Endothelial cell of umbilical vein (primary cell): Measurements from ENCODE around the gene ARMH1. TPM values are rescaled to one million over a fixed set of nuclear protein-coding genes. Genes with fewer than 3 reads are reported as not detected.

Experiments used
- BruUV-seq: library from RNA; stranded (reverse); fragments of 400-500 nt; replicated peaks from 2 replicates; lab custom pipeline; 2021; lab: Mats Ljungman, UMichigan
- CTCF ChIA-PET: fragments of 300-600, 350-600 bp; sonication (Branson Sonifier 250); formaldehyde crosslinking; loops from one replicate; lab custom pipeline; 2021; ENCODE audit warnings: antibody characterized with exemption, inconsistent platforms; lab: Charles Lee
- POLR2A ChIA-PET: fragments of 300-600, 350-600 bp; sonication (Branson Sonifier 250); formaldehyde crosslinking; loops from one replicate; lab custom pipeline; 2021; ENCODE audit warnings: antibody characterized with exemption, inconsistent platforms; lab: Charles Lee
- DNase-seq: peaks from one replicate; pipeline ENCODE4 v3.0.0-alpha.2; 2011; ENCODE audit warnings: low read depth, low spot score
- FAIRE-seq: peaks from 2 replicates; lab custom pipeline; 2011; peaks lifted over from hg19 to GRCh38; lab: Jason Lieb, UNC
- H2AFZ ChIP-seq: 2 replicates; pipeline ENCODE4 v1.6.0; 2012; ENCODE audit warnings: low read depth, low read length, control low read depth, inconsistent platforms
- H3K27ac ChIP-seq: 2 replicates; pipeline ENCODE4 v1.5.1; 2011; ENCODE audit warnings: low read depth, mild to moderate bottlenecking, control low read depth, low read length, moderate library complexity; ENCODE audit not compliant: insufficient read depth
- H3K27me3 ChIP-seq, 2 experiments: 2 replicates each; pipeline versions ENCODE4 v1.6.0 to v1.6.1; 2011; ENCODE audit warnings: low read length in 2 of 2, mixed read lengths in 1 of 2; ENCODE audit not compliant: control insufficient read depth in 2 of 2, insufficient read depth in 2 of 2
- H3K36me3 ChIP-seq, 2 experiments: 2 replicates in 1 of 2; 3 replicates in 1 of 2; pipeline ENCODE4 v1.5.1; 2011; ENCODE audit warnings: low read length in 2 of 2, mild to moderate bottlenecking in 1 of 2, moderate library complexity in 1 of 2; ENCODE audit not compliant: control insufficient read depth in 2 of 2, insufficient read depth in 2 of 2; ENCODE audit errors: extremely low read depth in 1 of 2
- H3K4me1 ChIP-seq: 3 replicates; pipeline ENCODE4 v1.5.1; 2011; ENCODE audit warnings: mild to moderate bottlenecking, low read length; ENCODE audit not compliant: control insufficient read depth, insufficient read depth; ENCODE audit errors: extremely low read depth
- H3K4me2 ChIP-seq: 2 replicates; pipeline ENCODE4 v1.6.1; 2011; ENCODE audit warnings: low read length, control low read depth, mixed read lengths; ENCODE audit not compliant: insufficient read depth
- H3K4me3 ChIP-seq, 3 experiments: fragments of 200-600 bp in 1 of 3; sonication (generic), shearing (Covaris generic) in 1 of 3; replicated peaks in 1 of 3; 2 replicates each; pipeline ENCODE4 v1.5.1; 2011 to 2016; ENCODE audit warnings: control low read depth in 3 of 3, low read length in 3 of 3, mild to moderate bottlenecking in 2 of 3, inconsistent platforms in 1 of 3, low read depth in 1 of 3, moderate library complexity in 1 of 3; ENCODE audit not compliant: insufficient read depth in 1 of 3
- H3K79me2 ChIP-seq: 2 replicates; pipeline ENCODE4 v1.6.0; 2012; ENCODE audit warnings: low read length, inconsistent platforms; ENCODE audit not compliant: control insufficient read depth, insufficient read depth
- H3K9ac ChIP-seq: replicated peaks from 2 replicates; pipeline ENCODE3; 2011; ENCODE audit warnings: low read length, control low read depth; ENCODE audit not compliant: insufficient read depth; ENCODE audit errors: extremely low read depth
- H3K9me1 ChIP-seq: replicated peaks from 3 replicates; pipeline ENCODE4 v1.6.0; 2011; ENCODE audit warnings: mild to moderate bottlenecking, low read length; ENCODE audit not compliant: control insufficient read depth, insufficient read depth; ENCODE audit errors: extremely low read depth
- H3K9me3 ChIP-seq: replicated peaks from 2 replicates; pipeline ENCODE4 v1.5.1; 2012; ENCODE audit warnings: low read length, inconsistent platforms; ENCODE audit not compliant: control insufficient read depth, insufficient read depth
- H4K20me1 ChIP-seq: replicated peaks from 2 replicates; pipeline ENCODE3; 2011; ENCODE audit warnings: mild to moderate bottlenecking, low read length; ENCODE audit not compliant: control insufficient read depth, insufficient read depth; ENCODE audit errors: extremely low read depth
- EZH2 ChIP-seq: IDR thresholded peaks from 2 replicates; pipeline ENCODE4 v1.6.1; 2012; ENCODE audit warnings: borderline replicate concordance, low read depth, mild to moderate bottlenecking, moderate library complexity, low read length, inconsistent platforms; ENCODE audit not compliant: severe bottlenecking
- FOS ChIP-seq: IDR thresholded peaks from 2 replicates; pipeline ENCODE4 v1.6.1; 2011; ENCODE audit warnings: mild to moderate bottlenecking, low read length, moderate library complexity, borderline replicate concordance; ENCODE audit not compliant: insufficient read depth
- GATA2 ChIP-seq: IDR thresholded peaks from 2 replicates; pipeline ENCODE4 v1.7.0; 2011; ENCODE audit warnings: low read depth, mild to moderate bottlenecking, moderate library complexity, mixed read lengths, low read length; ENCODE audit not compliant: insufficient read length, insufficient read depth
- JUN ChIP-seq: IDR thresholded peaks from 2 replicates; pipeline ENCODE4 v1.6.1; 2011; ENCODE audit warnings: borderline replicate concordance, low read depth; ENCODE audit not compliant: insufficient read length, insufficient read depth
- MYC ChIP-seq: IDR thresholded peaks from one replicate; pipeline ENCODE4 v1.6.1; 2011; ENCODE audit warnings: mild to moderate bottlenecking, low read depth, low read length
- POLR2A ChIP-seq: IDR thresholded peaks from 2 replicates; pipeline ENCODE4 v1.6.1; 2012; ENCODE audit warnings: low read depth, mild to moderate bottlenecking, control low read depth, low read length
- POLR2AphosphoS5 ChIP-seq: IDR thresholded peaks from 2 replicates; pipeline ENCODE4 v1.6.1; 2012; ENCODE audit warnings: low read depth, mild to moderate bottlenecking, control low read depth, low read length, moderate library complexity; ENCODE audit not compliant: insufficient read depth
- dilution Hi-C: fragments of 300-500 bp; cut with MboI; formaldehyde crosslinking; loops from one replicate; pipeline ENCODE4 v1.15.0; 2019; ENCODE audit warnings: low sequenced_read_pairs; ENCODE audit not compliant: extremely low pct_ligation_motif_present
- intact Hi-C: fragments of 100-400 bp; cut with micrococcal nuclease; formaldehyde crosslinking; loops from one replicate; pipeline ENCODE4 v1.10.0; 2022
- polyA plus RNA-seq, 4 experiments: library from polyadenylated mRNA; depleted of rRNA in 3 of 4; stranded (reverse) in 3 of 4; unstranded in 1 of 4; fragments of >200 nt; gene quantifications; 2 replicates each; pipeline versions ENCODE4 v1.2.1 to v1.2.3, GENCODE V29; 2011 to 2012; ENCODE audit warnings: missing spikeins in 1 of 4
- total RNA-seq: library from RNA; stranded (reverse); gene quantifications from 2 replicates; pipeline ENCODE4 v1.2.3, GENCODE V29; 2021
- TF ChIP-seq, protein P1 (sequence below), 2 donors: IDR thresholded peaks; 1 replicate in 1 of 2; 2 replicates in 1 of 2; pipeline ENCODE4 v1.5.1; 2011; ENCODE audit warnings: low read length in 2 of 2, mild to moderate bottlenecking in 2 of 2, moderate library complexity in 2 of 2, control low read depth in 1 of 2, inconsistent platforms in 1 of 2, low read depth in 1 of 2; ENCODE audit not compliant: insufficient read depth in 1 of 2; ENCODE audit errors: extremely low read depth in 1 of 2
- TF ChIP-seq, protein P2 (sequence below): IDR thresholded peaks from 2 replicates; pipeline ENCODE4 v1.6.1; 2011; ENCODE audit not compliant: insufficient read depth, insufficient read length

The ARMH1 gene
- total and polyA plus RNA-seq, 2 donors (not counting 3 experiments of a cell fraction or from before 2014, with no cell fraction given) = 0.17 TPM; not detected in 1

DNA sequence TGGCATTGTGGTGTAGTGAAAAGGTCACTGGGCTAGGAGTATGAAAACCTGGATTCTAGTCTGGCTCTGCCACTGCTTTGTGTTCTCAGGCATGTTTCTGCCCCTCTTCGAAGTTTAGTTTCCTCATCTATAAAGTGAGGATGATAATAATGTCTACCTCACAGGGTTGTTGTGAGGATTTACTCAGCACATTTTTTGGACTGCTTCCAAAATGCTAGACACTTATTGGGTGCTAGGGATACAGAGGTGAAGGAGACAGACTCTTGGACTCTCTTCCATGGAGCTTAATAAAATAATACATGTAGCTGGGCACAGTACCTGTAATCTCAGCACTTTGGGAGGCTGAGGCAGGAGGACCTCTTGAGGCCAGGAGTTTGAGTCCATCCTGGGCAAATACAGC is 68.7 kb downstream of the ARMH1 start:
- intact Hi-C loops (no loop called here), dilution Hi-C loops (no loop called here)
- no TSS peak for BruUV-seq
- ChIA-PET POLR2A (no interaction called here), CTCF (interaction anchor here (4.5 kb wide), 1 partner anchor 13 kb away, joined by 21 read pairs; the partner anchor contains the start of gene RNU5D-1)
- Histone ChIP-seq H3K4me3 (no peak overlapping the region), H3K4me1 (peaks cover 14% of the 10 kb centered on the region), H3K4me2 (no peak overlapping the region), H3K9me3 (no peaks in the 10 kb centered on the region), H3K9ac (no peak overlapping the region), H2AFZ (no peak overlapping the region), H3K9me1 (no peaks in the 10 kb centered on the region), H3K27ac (no peak overlapping the region), H4K20me1 (no peaks in the 10 kb centered on the region), H3K36me3 (peaks cover 1 to 3% of the 10 kb centered on the region in 2 experiments), H3K27me3 (no peaks in the 10 kb centered on the region), H3K79me2 (peaks cover 46% of the 10 kb centered on the region)
- no peak for FAIRE-seq
- no peak for TF ChIP-seq FOS
- TF ChIP-seq MYC = no peak
- TF ChIP-seq POLR2AphosphoS5 = no peak
- TF ChIP-seq, protein P1, sequence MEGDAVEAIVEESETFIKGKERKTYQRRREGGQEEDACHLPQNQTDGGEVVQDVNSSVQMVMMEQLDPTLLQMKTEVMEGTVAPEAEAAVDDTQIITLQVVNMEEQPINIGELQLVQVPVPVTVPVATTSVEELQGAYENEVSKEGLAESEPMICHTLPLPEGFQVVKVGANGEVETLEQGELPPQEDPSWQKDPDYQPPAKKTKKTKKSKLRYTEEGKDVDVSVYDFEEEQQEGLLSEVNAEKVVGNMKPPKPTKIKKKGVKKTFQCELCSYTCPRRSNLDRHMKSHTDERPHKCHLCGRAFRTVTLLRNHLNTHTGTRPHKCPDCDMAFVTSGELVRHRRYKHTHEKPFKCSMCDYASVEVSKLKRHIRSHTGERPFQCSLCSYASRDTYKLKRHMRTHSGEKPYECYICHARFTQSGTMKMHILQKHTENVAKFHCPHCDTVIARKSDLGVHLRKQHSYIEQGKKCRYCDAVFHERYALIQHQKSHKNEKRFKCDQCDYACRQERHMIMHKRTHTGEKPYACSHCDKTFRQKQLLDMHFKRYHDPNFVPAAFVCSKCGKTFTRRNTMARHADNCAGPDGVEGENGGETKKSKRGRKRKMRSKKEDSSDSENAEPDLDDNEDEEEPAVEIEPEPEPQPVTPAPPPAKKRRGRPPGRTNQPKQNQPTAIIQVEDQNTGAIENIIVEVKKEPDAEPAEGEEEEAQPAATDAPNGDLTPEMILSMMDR (IDR thresholded peaks at IDR 0.05; ENCODE audit: extremely low read depth in 1 of 2, insufficient read depth in 1 of 2, low read depth in 1 of 2, low read length in 2 of 2) = no peak
- DNase-seq = no peak

DNA sequence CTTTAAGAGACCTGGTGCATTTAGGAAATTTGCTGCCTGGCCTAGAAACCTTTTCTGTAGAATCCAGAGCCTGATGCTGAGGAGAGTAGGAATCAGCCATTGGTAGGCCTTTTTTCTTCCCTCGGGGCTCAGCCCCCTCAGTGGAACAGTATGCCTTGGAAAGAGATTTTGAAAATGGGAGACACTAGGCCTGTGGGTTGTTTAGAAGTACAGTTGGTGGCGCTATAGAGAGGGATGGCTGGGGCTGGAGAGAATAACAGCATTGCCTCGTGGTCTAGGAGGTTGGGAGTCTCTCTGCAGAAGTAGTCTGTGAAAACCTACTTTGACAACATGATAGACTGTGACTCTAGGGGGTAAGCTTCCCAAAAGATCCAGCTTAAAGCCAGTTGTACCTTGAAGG is 73.4 kb downstream of the ARMH1 start:
- no peaks in the 10 kb centered on the region for H3K27me3 ChIP-seq
- H4K20me1 ChIP-seq = no peaks in the 10 kb centered on the region
- dilution Hi-C loops (no loop called here), intact Hi-C loops (no loop called here)
- DNase-seq (no peak), FAIRE-seq (no peak)
- no peak overlapping the region for H3K4me3 ChIP-seq
- H3K4me1 ChIP-seq = peaks cover under 1% of the 10 kb centered on the region
- peaks cover 6 to 13% of the 10 kb centered on the region in 2 experiments for H3K36me3 ChIP-seq
- POLR2A ChIA-PET = no interaction called here
- CTCF ChIA-PET = interaction anchor here (0.6 to 1.1 kb wide), 4 partner anchors 17 to 71 kb away, joined by 3 read pairs; partner anchors contain the start of gene RNU5D-1
- peaks cover 22% of the 10 kb centered on the region for H3K79me2 ChIP-seq
- no TSS peak for BruUV-seq
- TF ChIP-seq GATA2 (no peak), POLR2A (no peak), MYC (no peak), JUN (no peak), POLR2AphosphoS5 (no peak), EZH2 (no peak)
- TF ChIP-seq, protein P1 (IDR thresholded peaks at IDR 0.05; ENCODE audit: extremely low read depth in 1 of 2, insufficient read depth in 1 of 2, low read depth in 1 of 2, low read length in 2 of 2) = no peak
- TF ChIP-seq, protein P2, sequence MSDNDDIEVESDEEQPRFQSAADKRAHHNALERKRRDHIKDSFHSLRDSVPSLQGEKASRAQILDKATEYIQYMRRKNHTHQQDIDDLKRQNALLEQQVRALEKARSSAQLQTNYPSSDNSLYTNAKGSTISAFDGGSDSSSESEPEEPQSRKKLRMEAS = no peak
- no peaks in the 10 kb centered on the region for H3K9me3 ChIP-seq
- no peak overlapping the region for H3K27ac ChIP-seq
- no peak overlapping the region for H2AFZ ChIP-seq
- H3K4me2 ChIP-seq = no peak overlapping the region
- H3K9me1 ChIP-seq = no peaks in the 10 kb centered on the region
- H3K9ac ChIP-seq = no peak overlapping the region
